Neural cell (in vitro differentiated cells): ENCODE measurements around the gene PPP2R2D.

ENCODE experiments used
- CTCF ChIP-seq: fragments of 450-650 bp; IDR thresholded peaks from 2 replicates; pipeline ENCODE4 v1.5.1; 2014; ENCODE audit warnings: antibody characterized with exemption, mild to moderate bottlenecking, moderate library complexity; ENCODE audit not compliant: poor library complexity, severe bottlenecking
- EP300 ChIP-seq: fragments of 450-650 bp; conservative IDR thresholded peaks from 2 replicates; pipeline ENCODE4 v1.6.1; 2014; ENCODE audit warnings: antibody characterized with exemption, mild to moderate bottlenecking, moderate library complexity; ENCODE audit not compliant: poor library complexity, severe bottlenecking
- EZH2 ChIP-seq: fragments of 200-600, 300-800 bp; shearing (Covaris generic), sonication (generic); IDR thresholded peaks from 2 replicates; pipeline ENCODE4 v1.6.1; 2014; ENCODE audit warnings: antibody characterized with exemption, low read length, borderline replicate concordance, mild to moderate bottlenecking; ENCODE audit not compliant: insufficient read depth, poor library complexity, severe bottlenecking
- MXI1 ChIP-seq: fragments of 450-650 bp; conservative IDR thresholded peaks from 2 replicates; pipeline ENCODE4 v1.6.1; 2014; ENCODE audit warnings: antibody characterized with exemption, mild to moderate bottlenecking; ENCODE audit not compliant: poor library complexity, severe bottlenecking
- POLR2AphosphoS5 ChIP-seq: IDR thresholded peaks from 2 replicates; pipeline ENCODE4 v1.6.1; 2012
- RAD21 ChIP-seq: fragments of 450-650 bp; conservative IDR thresholded peaks from 2 replicates; pipeline ENCODE4 v1.6.1; 2014; ENCODE audit warnings: antibody characterized with exemption, mild to moderate bottlenecking, moderate library complexity
- REST ChIP-seq: IDR thresholded peaks from 2 replicates; pipeline ENCODE4 v1.6.1; 2012; ENCODE audit warnings: borderline replicate concordance

GRCh38 chr10:131874991-131875451 lies 25.8 kb upstream of the PPP2R2D start:
- peak; percentile 96 for TF ChIP-seq CTCF
- TF ChIP-seq RAD21, result peak; percentile 98
- no peak for TF ChIP-seq EZH2
- TF ChIP-seq EP300, result no peak
- no peak for TF ChIP-seq MXI1
- TF ChIP-seq REST, result no peak
- no peak for TF ChIP-seq POLR2AphosphoS5
